OCI-M2 (cell line): ENCODE results near the gene UBL3.

ENCODE experiments used
- DNase-seq: peaks from one replicate; lab custom pipeline; 2025; ENCODE audit not compliant: unreplicated experiment; lab: John Stamatoyannopoulos, UW

Gene UBL3

GRCh38 chr13:29815336-29815735 is 35.1 kb downstream of the UBL3 start:
- no peak for DNase-seq

DNA sequence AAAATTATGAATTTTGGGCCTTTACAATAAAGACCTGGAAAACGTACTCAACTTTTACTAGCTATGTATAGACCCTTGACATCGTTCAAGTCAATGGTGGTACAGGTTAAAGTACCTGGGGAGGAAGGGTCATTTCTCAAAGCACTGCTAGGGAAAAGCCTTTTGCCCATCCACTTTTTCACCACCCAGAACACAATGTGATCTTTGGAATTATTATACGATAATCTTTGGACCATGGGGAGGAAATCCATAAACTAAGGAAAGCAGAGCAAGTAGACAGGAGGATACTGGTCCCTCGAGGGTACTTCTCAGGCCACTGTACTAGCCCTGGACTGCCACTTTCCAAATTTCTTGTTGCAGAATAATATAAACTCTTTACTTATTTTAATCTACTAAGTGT is 39.5 kb downstream of the UBL3 start:
- no peak for DNase-seq

GRCh38 chr13:29810145-29810742 is 40.2 kb downstream of the UBL3 start:
- no peak for DNase-seq

GRCh38 chr13:29808264-29808663 is 42.2 kb downstream of the UBL3 start:
- DNase-seq: no peak

DNA sequence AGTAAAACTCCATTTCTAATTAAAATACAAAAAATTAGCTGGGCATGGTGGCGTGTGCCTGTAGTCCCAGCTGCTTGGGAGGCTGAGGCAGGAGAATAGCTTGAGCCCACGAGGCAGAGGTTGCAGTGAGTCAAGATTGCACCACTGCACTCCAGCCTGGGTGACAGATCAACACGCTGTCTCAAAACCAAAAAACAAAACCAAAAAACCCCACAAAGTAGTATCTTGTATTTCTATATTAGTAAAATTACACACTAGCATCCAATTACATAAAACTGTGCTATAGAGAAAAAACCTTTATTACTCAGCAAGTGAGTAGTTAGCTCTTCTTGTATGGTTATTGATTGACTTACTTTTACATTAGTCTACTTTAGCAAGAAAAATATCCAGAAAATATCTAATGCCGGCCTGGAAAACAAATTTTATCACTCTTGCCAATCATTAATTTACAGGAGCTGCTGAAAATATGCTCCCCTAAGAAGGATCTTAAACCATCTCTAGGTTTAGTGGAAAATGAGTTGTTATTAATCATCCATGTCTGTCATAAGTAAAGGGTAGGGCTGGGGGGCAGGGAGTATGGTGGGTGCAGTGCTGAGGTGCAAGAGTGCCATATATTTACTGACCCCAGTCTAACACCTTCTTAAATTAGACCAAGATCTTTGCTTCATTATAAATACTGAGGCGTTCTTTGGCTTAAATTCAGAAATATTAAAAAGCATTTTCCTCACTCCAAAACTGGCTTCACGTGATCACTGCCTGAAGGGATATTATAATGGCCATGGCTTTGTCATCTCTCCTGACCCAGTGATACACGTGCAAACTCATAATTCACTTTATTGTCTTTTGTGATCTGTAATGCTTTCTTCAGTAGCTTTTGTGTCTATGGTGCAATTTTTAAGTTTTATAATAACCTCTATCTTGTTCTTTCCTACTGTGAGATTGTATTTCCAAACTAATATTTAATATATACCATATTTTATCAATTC is 44.1 kb downstream of the UBL3 start:
- no peak for DNase-seq

GRCh38 chr13:29803221-29803620 is 47.2 kb downstream of the UBL3 start:
- no peak for DNase-seq

DNA sequence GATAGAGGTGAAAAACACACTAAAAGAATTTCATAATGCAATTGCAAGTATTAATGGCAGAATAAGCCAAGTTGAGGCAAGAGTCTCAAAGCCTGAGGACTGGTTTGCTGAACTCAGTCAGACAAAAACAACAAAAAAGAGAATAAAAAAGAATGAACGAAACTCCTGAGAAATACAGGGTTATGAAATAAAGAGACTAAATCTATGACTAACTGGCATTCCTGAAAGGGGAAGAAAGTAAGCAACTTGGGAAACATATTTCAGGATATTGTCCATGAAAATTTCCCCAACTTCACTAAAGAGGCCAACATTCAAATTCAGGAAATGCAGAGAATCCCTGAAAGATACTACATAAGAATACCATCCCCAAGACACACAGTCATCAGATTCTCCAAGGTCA is 47.8 kb downstream of the UBL3 start:
- DNase-seq: no peak

- no peak for DNase-seq
Measured at GRCh38 chr13:29801737-29802305, 48.6 kb downstream of the UBL3 start.

DNA sequence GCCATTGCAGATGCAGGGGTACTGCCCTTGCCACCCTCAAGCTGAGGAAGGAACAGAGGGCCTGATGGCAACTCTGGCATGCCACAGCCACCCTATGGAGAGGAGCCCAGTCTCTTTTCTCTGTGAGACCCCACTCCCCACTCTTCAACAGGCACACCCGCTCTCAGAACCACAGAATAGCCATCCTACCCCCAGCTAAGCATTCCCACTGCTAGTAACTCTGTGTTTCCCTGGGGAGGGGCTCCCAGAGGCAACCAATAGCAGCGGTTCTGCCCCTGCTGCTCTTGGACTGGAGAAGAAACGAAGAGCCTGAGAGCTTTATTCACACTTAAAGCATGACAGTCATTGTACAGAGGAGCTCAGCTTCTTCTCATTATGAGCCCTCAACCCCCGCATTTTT is 49.3 kb downstream of the UBL3 start:
- no peak for DNase-seq

DNA sequence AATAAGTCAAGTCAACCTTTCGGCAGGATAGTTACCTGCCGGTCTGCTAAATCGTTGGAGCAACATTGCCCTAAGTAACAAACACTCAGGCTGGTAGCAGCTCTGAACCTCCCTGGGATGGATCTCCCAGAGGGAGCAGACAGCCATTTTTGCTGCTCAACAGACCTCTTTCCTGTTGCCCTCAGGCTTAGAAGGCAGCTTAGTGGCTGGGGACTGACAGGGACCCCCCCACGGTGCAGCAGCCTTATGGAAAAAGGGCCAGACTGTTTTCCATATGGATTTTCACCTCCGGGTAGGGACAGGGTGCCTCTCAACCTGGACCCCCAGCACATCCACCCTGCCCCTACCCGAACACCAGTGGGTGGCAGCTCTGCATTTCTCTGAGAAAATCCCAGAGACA is 49.7 kb downstream of the UBL3 start:
- DNase-seq: no peak

- no peak for DNase-seq
Measured at GRCh38 chr13:29799041-29799440, 51.4 kb downstream of the UBL3 start.

- no peak for DNase-seq
Measured at GRCh38 chr13:29791997-29792780, 58.2 kb downstream of the UBL3 start.

GRCh38 chr13:29791508-29791907 is 58.9 kb downstream of the UBL3 start:
- DNase-seq: no peak

DNA sequence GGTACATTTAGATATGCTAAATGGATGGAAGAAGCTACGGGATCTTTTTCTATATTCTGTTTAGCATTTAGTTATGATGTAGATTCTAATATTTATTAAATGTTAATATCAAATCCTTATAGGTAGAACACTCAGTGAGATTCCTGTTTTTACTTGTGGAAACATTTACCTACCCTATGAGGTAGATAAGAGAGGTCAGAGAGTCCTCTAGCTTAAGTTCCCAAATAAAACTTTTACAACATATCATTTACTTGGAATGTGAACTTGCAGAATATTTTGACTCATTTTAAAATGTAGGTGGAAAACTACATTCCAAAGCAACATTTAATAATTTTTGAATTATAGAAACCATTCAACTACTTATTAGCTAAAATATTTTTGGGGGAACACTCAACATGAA is 63.7 kb downstream of the UBL3 start:
- DNase-seq: no peak

GRCh38 chr13:29785978-29786377 is 64.4 kb downstream of the UBL3 start:
- DNase-seq: no peak

DNA sequence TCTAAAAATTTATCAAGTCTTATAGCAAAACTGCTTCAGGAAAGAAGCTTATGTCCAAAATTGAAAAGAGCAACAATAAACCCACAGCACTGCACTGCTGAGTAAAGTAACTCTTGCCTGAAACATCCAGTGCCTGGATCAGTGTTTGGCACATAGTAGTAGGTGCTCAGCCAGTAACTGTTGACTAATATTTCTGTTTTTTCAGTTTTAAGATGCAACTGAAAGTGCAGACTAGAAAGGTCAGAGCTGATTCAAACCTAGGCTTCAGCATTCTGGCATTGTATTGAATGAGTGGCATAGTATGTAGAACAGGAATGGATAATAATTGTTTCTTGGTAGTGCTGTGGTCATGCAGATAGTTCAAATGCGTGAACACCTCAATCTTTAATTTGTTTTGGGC is 67.6 kb downstream of the UBL3 start:
- DNase-seq: no peak

DNA sequence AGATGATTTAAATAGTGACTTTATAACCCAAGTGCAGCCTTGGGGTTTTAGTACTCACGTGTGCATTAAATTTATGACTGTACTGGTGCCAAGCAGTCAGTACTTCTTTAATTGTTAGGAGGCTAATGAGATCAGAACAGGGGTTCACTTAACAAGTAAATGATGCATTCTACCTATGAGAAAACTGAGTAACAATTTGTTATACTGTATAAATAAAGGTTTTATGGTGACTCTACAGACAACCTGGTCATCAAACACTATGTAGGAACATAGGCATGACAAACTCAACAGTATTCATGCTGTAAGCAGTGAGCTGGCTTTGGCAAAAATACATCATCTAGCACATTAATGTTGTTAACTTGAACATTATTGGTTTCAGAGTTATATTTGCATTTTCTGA is 75.6 kb downstream of the UBL3 start:
- no peak for DNase-seq

DNA sequence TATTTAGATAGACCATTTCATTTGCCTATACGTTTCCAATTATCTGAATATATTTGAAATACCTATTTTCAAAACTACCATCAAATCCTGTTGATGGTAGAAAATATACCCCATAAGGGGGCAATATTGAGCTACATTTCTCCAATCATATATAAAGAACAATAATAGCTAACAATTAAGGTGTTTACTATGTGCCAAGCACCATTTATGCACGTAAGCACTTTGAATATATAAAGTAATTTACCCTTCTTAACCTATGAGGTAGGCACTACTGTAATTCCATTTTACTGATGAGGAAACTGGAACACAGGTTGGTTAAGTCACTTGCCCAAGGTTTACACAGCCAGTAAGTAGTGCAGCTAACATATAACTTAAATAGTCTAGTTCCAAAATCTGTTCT is 79.2 kb downstream of the UBL3 start:
- DNase-seq: peak; percentile 2

DNA sequence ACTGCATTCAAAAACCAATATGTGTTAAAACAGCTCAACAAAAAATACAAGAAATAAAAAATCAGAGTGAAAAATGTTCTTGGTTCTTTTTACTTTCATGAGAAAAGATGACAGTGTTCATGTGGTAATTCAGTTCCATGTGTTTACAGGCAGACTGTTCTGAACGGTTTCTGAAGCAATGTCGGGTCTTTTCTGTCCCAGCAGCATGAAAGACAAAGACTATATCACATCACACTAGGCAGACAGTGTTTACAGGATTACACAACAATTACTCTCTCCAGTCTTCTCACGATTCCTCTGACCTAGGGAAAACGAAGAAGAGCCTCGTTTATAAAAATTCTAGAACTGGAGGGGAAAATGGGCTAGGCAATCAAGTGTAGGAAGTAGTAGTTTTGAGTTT is 83.4 kb downstream of the UBL3 start:
- DNase-seq: no peak

- DNase-seq: no peak
Measured at GRCh38 chr13:29763436-29764180, 86.8 kb downstream of the UBL3 start.

GRCh38 chr13:29761815-29762214 is 88.6 kb downstream of the UBL3 start:
- DNase-seq: no peak
